Ureter (tissue), 1 donor: ENCODE data around the gene OR4A5. TPM values are rescaled to one million over a fixed set of nuclear protein-coding genes. Genes with fewer than 3 reads are reported as not detected.
"Not testable (repeated sequence)": the region's sequence is repeated elsewhere in the genome, so short reads cannot be mapped to it uniquely, and the experiment has no call there.

Experiments used
- DNase-seq: peaks from one replicate; pipeline ENCODE4 v3.0.0-alpha.2; 2020; ENCODE audit warnings: low spot score
- total RNA-seq: library from RNA; stranded (reverse); gene quantifications from one replicate; pipeline ENCODE4 v1.2.4, GENCODE V29; 2023
- donor health status: DM: yes; HTN: yes; CAD: no.

OR4A5 gene
- not detected for total RNA-seq

GRCh38 chr11:54706532-54706931 is at the start of gene OR4A5:
TSS of gene OR4A5 (plus strand) at chr11:54706832. CDS start at chr11:54706885, 53 bp downstream.
- not testable (repeated sequence) for DNase-seq

- DNase-seq: not testable (repeated sequence)
These were observed 13.5 kb downstream of the OR4A5 start for GRCh38 chr11:54720094-54720493.

Other genes starting within 250 kb of the OR4A5 start
- not detected for gene OR4C46, start 102.8 kb upstream of the OR4A5 start, total RNA-seq